Stimulated activated CD8-positive, alpha-beta memory T cell treated with anti-CD3 and anti-CD28 coated beads, Interleukin-2, amount 100 ng/mL, for 1 hour (primary cell): ENCODE measurements around the gene HOXC9.
"Not testable (repeated sequence)": the region's sequence is repeated elsewhere in the genome, so short reads cannot be mapped to it uniquely, and the experiment has no call there.

ENCODE experiments used
- DNase-seq, 2 donors: peaks; one replicate each; pipeline ENCODE4 v3.0.0-alpha.2; 2020; ENCODE audit warnings: low read depth in 2 of 2

The HOXC9 gene

DNA sequence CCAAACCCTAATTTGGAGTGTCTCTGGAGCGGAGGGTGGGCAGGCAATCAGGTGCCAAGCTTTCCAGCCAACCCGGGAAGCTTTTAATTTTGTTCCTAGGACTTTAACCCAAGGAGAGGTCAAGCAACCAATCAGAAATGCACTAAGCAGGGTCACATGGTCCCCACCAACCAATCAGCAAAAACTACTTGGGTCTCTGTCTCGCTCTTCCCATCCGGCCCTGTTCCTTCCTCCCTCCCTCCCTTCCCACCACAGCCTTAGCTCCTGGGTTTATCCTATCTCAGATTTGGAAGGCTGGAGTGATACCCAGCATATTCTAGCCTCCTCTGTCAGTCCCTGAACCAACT is 40.2 kb downstream of the HOXC9 start:
- DNase-seq, result no peak

DNA sequence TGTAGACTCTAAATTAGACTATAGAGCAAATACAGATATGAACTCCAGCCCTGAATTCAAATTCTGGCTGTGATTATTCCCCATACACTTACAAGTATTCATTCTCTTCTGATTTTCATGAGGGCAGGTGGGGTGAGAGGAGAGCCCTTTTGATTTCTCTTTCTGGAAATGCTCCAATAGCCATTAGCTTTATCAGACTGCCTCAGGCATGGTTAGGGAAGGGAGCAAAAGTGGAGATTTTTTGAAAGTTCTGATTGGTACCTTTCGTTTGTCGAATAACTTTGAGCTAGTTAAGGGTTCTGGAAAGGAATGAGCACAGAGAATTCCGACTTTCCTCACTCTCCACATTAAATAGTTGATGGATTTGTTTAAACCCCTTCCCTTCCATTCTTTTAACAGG is 40.7 kb downstream of the HOXC9 start:
- DNase-seq, result no peak

DNA sequence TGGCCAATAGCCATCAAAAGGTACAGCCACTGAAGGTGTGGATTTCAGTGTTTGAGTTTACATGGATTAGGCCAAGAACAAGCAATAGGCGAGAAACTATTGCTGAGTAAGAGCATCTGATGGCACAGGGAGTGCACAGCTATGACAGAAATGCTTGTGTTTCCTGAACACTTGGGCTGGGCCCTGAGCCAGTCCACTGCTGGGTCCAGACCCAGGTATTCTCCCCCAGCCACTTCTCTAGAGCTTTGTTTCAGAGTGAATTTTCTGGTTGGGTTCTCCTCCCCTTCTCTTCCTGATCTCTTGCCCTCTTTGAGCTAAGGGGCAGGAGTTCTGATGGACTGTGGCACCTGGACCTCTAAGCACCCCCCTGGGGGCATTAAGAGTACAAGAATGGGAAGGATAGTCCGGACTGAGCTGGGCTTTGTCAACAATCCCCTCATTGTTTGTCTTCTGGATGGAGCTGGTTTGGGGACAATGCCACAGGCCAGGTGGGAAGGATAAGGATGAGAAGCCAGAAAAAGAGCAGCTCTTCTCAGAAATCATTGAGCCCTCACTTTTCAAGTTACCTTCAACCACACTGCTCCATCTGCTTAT is 41.2 kb downstream of the HOXC9 start:
- no peak for DNase-seq

DNA sequence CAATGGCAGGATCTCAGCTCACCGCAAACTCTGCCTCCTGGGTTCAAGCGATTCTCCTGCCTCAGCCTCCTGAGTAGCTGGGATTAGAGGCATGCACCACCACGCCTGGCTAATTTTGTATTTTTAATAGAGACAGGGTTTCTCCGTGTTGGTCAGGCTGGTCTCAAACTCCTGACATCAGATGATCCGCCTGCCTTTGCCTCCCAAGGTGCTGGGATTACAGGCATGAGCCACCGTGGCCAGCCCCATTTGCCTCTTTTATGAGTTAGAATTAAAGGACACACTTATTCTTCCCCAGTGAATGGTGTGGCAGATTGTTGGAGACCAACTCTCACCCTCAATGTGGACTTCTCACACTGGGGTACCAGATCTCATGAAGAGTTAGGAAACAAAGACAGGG is 42.1 kb downstream of the HOXC9 start:
- DNase-seq, result not testable (repeated sequence)

DNA sequence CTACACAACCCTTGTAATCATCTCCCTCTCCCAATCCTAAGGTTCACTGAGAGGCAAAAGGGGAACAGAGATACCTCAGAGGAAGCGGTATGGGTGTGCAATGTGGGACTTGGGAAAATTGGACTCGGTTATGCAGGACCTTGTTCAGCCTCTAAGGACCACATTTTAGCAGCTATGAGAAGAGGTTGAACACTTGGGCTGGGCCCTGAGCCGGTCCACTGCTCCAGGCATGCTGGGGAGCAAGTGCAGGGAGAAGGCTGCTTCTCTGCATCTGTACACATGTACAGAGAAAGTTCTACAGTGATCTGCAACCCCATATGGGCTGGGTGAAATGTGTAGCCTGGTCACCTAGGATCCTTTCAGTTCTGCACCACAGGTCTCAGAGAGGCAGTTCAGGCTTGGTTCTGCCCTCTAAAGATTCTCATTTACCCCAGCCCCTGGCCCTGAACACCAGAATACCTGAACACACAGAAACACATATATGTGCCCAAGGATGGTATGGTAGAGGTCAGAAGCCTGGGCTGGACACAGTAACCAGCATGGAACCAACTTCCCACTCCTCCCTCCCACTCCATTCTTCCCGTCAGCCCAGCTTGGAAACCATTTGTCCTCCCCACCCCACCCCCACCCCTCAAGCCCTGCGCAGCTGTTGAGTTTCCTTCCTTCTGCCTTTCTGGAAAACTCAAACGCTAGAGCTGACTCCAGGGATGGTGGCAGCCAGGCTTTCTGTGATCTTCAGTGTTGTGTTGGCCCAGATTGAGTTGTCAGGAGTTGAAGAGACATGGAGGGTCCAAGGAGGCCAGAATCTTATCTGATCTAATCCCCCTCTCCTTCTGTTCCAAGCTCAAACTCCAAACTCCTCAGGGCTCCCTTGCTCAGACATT is 43.3 kb downstream of the HOXC9 start:
- no peak for DNase-seq

DNA sequence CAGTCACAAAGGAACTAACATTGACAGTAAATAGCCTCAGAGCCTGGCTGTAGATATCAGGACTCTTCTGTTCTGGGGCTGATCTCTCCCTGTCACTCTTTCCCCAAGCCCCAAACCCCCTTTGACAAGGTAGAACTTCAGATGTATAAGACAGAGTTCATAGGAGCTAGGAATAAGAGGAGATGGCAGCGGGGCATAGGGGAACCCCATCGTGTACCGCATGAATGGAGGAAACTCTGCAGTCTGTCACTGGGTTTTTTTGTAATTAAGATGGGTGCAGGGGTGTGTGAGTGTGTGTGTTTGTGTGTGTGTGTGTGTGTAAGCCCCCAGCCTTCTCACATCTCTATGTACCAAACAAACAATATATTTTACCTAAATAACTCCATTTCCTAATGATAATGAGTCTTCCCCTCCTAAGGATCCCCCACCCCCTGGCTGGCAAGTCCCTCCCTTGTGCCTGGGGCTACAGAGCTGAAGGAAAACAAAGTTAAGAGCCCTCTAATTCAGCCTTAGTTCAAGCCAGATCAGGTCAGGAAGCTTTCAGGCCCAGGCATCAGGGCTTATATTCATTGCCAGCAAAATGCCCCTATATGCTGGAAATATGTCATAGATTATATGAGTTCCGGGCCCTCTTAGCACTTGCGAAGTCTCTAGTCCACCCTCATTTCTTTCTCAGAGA is 44.6 kb downstream of the HOXC9 start:
- no peak for DNase-seq

DNA sequence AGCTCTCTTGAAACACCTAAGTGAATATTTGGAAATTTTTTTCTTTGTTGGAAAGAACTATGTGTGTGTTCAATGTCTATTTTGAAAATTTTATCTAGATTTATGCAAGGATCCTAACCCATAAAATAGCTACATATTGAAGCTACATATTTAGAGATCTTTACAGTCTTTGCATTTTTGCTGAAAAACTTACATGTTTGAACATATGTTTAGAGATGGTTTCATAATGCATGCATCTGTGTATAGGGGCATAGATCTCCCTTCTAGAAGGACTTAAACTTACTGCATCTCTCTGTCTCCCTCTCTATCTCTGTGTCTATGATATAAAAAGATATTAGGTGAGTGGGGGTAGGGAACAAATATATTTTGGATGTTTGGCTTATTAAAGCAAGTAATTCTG is 45.4 kb downstream of the HOXC9 start:
- DNase-seq, result no peak

DNA sequence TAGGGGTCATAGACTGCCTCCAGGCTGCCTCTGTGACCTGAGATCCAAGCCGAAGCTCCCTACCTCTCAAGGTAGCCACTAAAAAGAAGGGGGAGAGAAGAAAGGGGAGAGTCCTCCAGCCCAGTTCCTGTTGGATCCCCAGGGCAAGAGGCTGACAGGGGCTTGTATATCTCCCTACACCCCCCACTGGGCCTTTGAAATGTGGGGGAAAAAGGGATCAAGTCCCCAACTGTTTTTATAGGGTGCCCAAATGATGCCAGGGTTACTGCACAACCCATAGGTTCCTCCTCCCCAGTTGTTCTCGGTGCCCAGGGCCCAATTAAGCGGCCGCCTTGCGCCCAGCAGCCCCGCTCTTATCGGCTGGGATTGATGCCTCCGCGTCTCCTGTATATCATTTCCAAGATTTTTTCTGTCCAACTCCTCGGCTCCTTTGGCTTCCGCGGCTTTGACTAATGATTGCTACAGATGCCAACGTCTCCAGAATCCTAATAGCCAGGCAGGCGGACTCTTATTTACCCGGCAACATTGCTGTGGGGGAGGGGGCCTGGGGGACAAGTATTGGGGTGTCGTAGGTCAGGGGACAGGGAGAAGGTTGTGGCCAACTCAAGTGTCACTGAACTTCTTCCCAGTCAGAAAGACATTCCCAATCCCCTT is 46.0 kb downstream of the HOXC9 start:
- DNase-seq, result no peak

DNA sequence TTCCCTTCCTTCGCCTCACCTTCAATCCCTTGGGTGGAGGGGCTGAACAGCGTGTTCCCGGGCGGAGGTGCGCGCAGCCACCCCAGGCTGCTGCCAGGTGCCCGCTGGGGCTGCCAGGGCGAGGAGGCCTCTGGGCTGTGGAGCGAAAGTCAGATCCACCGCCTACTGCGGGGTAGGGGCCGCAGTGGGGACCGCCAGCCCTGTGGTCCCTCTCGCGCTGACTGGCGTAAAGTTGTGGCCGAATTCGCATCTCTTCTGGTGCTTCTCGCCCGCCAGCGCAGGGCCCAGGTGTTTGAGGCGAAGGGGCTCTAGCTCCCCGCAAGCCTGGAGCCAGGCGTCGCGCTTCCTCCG is 46.8 kb downstream of the HOXC9 start:
- DNase-seq, result no peak

DNA sequence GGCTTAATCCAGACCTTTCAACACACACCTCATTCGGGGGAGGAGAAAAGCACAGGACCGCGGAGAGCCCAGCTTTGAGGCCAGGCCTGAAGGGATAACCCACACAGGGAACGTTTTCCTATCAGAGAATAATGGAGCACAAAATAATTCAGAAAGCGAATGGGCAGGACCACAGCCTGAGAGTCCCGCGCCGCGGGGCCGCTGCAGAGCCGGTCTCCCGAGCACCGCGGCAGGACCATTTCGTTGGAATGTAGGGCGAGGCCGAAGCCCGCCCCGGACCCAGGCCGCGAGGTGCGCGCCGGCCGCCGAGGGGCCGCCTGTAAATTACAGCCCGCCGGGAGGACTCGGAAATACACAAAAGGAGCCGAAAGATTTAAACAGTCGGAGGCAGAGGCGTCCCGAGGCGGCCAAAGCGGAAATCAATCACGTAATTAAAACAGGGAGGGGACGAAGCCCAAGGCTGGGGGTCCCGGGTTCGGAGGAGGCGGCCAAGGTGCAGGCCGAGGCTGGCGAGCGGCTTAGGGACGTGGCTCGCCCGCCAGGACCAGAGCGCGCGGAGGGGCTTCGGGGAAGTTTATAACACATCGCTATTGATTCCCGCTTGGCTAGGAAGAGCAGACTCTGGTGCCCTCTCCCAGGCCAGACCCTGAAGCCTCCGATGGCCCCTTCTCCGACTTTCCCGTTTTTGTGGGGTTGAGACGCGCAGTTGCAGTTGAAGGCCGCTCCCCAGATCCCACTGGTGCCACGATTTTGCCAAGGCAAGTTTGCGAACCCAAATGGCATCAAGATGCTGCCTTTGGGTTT is 47.4 kb downstream of the HOXC9 start:
- DNase-seq, result no peak

DNA sequence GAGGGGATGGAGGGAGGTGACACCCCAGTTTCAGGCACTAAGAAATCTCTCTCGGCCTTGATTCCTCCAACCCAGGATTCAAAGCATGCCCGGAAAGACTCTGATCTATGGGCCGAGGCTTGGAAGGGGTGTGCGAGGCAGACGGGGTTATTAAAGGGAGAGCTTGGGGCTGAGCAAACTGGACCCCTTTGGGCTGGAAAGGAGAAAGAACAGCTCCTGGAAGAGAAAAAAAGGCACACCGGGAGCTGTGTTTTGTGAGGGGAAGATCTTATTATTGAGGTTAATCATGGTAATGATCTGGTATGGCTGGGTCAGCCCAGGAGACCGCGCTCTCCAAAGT is 48.0 kb downstream of the HOXC9 start:
- no peak for DNase-seq

DNA sequence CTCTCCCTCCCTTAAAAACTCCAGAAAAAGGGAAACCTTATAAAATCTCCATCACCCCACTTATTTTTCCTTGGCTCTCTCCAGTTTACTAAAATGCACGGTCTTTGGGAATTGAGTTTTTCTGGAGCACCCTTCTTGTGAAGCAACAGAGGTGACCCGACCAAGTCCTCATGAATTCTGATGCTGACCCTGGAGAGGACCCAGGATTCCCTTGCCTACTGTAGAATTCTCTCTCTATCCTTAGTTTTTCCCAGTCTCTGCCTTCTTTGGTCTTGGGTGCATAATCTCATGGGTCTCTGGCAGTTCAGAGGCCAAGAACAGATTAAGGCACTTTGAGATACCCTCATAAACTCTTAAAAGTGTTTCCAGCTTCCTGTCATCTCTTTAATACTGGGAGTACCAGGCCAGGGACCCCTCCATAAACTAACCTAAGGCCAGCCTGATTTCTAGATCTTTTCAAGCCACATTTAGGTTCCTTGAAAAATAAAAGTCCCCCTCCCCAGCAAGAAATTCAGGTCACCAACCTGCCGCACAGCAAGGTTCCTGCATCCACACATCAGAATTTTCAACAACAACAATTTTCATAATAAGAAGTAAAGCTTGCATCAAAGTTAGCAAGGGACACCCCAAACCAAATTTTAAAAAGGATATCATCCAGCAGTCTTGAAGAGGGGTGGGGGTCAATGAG is 48.6 kb downstream of the HOXC9 start:
- no peak for DNase-seq

DNA sequence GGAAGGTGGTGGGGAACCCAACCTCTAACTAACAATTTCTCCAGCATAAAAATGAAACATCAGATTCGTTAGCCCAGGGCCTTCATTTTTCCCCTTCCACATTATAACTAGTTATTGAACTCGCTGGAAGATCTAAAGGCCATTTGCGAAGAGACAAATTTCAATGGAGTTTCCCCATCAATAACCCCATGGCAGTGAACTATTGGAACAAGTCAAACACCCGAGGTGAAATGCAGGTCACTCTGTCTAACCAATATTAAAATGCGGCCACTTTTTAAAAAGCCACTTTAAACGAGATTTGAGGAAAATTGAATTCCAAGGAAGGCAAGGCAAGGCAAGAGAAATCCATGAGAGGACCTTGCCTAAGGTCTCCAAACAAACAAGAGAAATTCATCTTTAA is 49.1 kb downstream of the HOXC9 start:
- no peak for DNase-seq

DNA sequence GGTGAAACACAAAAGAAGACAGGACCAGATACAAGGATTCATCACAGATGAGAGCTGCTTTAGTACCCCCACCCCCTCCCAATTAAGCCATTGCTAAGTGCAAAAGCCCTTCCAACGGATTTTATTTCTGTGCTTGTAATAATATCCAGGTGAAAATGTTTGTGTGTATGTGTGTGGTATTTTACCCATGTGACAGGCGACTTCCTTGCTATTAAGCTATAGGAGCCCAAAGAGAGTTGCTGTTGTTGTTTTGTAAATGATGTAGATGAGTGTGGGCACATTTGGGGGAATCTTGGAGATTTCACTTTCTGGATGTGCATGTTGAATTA is 50.5 kb downstream of the HOXC9 start:
- no peak for DNase-seq

DNA sequence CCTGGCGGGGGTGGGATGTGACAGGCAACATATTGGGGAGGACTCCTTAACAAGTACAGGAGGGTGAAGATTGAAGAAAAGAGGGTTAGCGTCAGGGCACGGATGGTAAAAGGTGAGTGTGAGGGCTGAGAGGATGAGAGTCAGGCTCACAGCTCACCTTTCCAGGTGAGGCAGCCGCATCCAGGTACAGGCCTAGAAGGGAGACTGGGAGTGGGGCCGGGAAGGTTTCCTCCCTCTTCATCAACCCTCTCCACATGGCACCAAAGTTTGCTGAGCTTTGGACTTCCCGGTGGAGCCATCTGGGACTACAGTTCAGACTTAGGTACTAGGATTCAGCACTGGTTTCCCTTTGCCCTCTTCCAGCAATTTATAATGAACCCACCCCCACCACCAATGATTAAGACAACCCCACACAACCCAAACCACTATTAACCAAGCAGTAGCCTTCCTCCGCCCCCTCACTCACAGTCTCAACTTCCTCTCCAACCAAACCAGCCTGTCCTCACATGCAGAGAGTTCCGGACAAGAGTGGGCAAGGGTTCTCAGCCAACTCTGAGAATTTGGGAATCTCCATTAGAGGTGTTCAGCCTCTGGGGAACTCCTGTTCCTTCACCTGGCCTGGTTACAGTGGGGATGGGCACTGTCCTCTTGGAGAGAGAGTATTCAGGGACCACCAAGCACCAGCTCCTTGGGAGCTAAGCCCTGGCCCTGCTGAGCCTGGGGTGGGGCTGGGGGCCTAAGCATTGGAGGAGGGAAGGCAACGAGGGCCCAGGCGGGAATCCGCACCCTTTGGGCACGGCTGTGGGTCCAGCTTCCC is 51.3 kb downstream of the HOXC9 start:
- DNase-seq, result no peak

DNA sequence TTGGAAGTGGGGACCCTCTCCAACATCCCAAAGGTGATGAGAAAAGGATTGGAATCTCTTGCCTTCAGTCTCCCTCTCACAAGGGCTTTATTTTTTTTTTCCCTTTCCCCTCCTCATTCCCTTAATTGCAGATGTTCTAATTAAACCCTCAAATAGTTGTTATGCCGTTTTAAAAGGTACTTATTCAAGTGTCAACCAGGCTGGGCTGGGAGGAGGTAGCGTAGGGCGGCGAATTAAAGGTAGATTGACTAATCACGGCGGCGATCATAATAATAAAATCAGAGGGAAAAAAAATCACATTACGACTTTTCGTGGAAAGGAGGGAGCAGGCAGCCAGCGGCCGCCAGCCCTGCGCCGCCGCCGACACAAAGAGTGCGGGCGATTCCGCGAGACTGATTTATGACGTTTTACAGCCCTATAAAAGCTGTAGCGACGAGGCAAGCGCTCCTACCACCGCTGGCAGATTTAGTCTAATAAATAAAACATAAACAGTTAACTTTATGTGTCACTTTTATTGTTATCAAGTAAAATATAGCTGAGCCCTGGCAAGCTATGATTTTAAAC is 52.0 kb downstream of the HOXC9 start:
- no peak for DNase-seq

DNA sequence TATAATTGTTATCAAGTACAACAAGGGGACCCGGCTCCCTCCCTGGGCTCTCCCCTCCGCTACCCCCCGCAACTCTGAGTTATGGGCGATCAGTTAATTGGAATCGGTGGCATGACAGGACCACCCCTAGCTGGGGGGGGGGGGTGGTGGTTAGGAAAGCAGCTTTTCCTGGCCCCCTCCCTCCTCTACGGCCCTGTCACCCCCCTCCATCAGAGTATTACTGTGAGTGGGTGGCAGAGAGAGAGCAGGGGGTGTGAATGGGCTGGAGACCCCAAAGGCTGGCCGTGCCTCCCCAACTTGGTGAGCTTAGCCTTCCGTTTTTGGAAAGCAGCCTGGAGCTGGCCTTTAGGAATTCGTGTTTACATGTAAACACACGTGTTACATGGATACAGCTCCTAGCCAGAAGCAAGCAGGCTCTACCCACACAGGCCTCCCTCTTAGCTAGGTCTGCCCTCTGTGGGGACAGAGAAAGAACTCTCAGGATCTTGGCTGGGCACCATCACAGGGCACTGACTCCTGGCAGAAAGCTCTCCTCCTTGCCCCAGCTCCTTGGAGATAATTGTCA is 52.6 kb downstream of the HOXC9 start:
- no peak for DNase-seq
